OCI-LY7 (cell line): Measurements from ENCODE around the gene PDZD2.

Experiments used
- CTCF ChIP-seq: fragments of 200-600 bp; sonication (generic); conservative IDR thresholded peaks from 2 replicates; pipeline ENCODE4 v1.5.1; 2014; ENCODE audit warnings: mild to moderate bottlenecking, antibody characterized with exemption, low read length, moderate library complexity, mixed read lengths
- EZH2phosphoT487 ChIP-seq: fragments of 200-600 bp; sonication (generic); IDR thresholded peaks from 2 replicates; pipeline ENCODE4 v1.6.1; 2018; ENCODE audit warnings: low read depth, borderline replicate concordance, mild to moderate bottlenecking, mixed run types, antibody characterized with exemption, low read length, moderate library complexity, mixed read lengths

GRCh38 chr5:32127711-32128110 is 488.8 kb downstream of the PDZD2 start:
- TF ChIP-seq CTCF (no peak), EZH2phosphoT487 (no peak)
